ENCODE measurements around the gene PRMT7.

DNA sequence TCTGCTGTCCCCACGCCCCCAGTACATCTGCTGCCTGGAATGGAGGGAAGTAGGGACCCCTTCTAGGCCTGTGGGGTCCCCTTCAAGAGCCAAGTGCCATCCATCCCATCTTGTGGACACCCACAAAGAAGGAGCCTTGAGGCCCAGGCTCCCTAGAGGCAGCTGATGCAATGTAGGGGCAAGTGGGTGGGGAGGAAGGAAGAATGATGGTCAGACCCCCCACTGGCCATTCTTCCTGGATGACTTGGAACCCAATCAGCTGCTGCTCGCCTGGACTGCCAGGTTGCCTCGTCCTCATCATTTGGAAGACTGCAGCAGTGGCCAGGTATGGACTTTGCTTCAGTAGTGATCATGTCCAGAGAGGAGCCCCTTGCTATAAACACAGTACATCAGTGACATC, 88.6 kb downstream of the PRMT7 start:
- no peak for TF ChIP-seq POLR2A (IDR thresholded peaks at IDR 0.05; ENCODE audit: low read depth, low read length)
- TF ChIP-seq POLR2AphosphoS5 (IDR thresholded peaks at IDR 0.05; ENCODE audit: low read depth, low read length), result no peak
